GM23338 (cell line): ENCODE measurements around the gene DNAJB13.

ENCODE experiments used
- TF ChIP-seq, protein P1 (sequence below), 2 experiments: fragments of 200-600 bp in 1 of 2; sonication (generic) in 1 of 2; conservative IDR thresholded peaks; 2 replicates each; pipeline versions ENCODE4 v1.5.1 to v1.6.1; 2016 to 2017; ENCODE audit warnings: antibody characterized with exemption in 2 of 2, low read depth in 2 of 2, mild to moderate bottlenecking in 2 of 2, moderate library complexity in 1 of 2
- TF ChIP-seq, protein P2 (sequence below): IDR thresholded peaks from one replicate; pipeline ENCODE4 v1.6.1; 2018; ENCODE audit warnings: antibody characterized with exemption; ENCODE audit not compliant: unreplicated experiment

DNA sequence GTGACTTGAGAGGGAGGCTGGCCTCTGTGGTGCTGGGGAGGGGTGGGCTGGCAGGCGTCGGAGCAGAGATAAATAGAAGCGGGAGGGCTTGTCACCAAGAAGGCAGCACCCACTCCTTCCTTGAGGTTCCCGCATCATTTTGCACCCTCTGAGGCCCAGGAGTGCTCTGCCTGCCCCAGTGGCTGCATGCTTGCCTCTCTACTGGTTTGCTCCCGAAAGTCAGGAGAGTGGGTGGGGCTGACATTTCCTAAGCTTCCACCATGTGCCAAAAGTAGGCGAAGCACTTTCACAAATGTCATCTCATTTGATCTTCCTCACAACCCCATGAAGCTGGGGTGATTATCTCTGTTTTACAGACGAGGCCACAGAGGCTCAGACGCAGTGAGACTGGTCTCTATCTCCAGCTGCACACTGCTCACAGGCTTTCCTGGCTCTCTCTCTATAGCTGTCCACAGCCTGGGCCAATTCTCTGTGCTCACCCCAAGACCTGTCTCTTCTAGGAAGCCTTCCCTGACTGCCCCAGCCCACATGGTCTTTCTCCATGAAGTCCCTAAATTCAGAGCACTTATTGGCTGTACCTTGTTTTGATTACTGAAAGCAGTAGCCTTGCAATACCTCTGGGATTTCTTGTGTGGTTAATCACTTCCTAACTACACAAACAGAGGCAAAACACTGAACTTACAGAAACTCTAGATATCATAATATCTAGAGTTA, 60.7 kb downstream of the DNAJB13 start:
- TF ChIP-seq, protein P1, sequence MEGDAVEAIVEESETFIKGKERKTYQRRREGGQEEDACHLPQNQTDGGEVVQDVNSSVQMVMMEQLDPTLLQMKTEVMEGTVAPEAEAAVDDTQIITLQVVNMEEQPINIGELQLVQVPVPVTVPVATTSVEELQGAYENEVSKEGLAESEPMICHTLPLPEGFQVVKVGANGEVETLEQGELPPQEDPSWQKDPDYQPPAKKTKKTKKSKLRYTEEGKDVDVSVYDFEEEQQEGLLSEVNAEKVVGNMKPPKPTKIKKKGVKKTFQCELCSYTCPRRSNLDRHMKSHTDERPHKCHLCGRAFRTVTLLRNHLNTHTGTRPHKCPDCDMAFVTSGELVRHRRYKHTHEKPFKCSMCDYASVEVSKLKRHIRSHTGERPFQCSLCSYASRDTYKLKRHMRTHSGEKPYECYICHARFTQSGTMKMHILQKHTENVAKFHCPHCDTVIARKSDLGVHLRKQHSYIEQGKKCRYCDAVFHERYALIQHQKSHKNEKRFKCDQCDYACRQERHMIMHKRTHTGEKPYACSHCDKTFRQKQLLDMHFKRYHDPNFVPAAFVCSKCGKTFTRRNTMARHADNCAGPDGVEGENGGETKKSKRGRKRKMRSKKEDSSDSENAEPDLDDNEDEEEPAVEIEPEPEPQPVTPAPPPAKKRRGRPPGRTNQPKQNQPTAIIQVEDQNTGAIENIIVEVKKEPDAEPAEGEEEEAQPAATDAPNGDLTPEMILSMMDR (conservative IDR thresholded peaks at IDR 0.05; ENCODE audit: low read depth in 2 of 2), result no peak
- TF ChIP-seq, protein P2, sequence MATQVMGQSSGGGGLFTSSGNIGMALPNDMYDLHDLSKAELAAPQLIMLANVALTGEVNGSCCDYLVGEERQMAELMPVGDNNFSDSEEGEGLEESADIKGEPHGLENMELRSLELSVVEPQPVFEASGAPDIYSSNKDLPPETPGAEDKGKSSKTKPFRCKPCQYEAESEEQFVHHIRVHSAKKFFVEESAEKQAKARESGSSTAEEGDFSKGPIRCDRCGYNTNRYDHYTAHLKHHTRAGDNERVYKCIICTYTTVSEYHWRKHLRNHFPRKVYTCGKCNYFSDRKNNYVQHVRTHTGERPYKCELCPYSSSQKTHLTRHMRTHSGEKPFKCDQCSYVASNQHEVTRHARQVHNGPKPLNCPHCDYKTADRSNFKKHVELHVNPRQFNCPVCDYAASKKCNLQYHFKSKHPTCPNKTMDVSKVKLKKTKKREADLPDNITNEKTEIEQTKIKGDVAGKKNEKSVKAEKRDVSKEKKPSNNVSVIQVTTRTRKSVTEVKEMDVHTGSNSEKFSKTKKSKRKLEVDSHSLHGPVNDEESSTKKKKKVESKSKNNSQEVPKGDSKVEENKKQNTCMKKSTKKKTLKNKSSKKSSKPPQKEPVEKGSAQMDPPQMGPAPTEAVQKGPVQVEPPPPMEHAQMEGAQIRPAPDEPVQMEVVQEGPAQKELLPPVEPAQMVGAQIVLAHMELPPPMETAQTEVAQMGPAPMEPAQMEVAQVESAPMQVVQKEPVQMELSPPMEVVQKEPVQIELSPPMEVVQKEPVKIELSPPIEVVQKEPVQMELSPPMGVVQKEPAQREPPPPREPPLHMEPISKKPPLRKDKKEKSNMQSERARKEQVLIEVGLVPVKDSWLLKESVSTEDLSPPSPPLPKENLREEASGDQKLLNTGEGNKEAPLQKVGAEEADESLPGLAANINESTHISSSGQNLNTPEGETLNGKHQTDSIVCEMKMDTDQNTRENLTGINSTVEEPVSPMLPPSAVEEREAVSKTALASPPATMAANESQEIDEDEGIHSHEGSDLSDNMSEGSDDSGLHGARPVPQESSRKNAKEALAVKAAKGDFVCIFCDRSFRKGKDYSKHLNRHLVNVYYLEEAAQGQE, result no peak
